Heart right ventricle (tissue), 16 donors: ENCODE results near the gene ADAMTS8. TPM values are rescaled to one million over a fixed set of nuclear protein-coding genes. Genes with fewer than 3 reads are reported as not detected.

Experiments
- ATAC-seq, 8 donors: fragments of 200-7000 bp; cut with Tn5 transposase; one replicate each; pipeline ENCODE4 v1.9.1; 2020; ENCODE audit warnings: mild to moderate bottlenecking in 8 of 8, moderate library complexity in 8 of 8, moderate number of reproducible peaks in 1 of 8
- DNase-seq, 2 donors: peaks; one replicate each; pipeline ENCODE4 v3.0.0-alpha.2; 2020
- H3K27ac ChIP-seq, 10 donors: fragments of 200-600 bp; sonication (generic) in 2 of 10; one replicate each; pipeline versions ENCODE4 v1.5.0 to v1.8.0; 2020 to 2022; ENCODE audit warnings: mild to moderate bottlenecking in 3 of 10
- H3K27me3 ChIP-seq, 7 donors: fragments of 200-600 bp; one replicate each; pipeline ENCODE4 v1.8.0; 2021 to 2022; ENCODE audit warnings: mild to moderate bottlenecking in 2 of 7
- H3K36me3 ChIP-seq, 9 donors: fragments of 200-600 bp; sonication (generic) in 1 of 9; one replicate each; pipeline versions ENCODE4 v1.5.0 to v1.8.0; 2020 to 2022; ENCODE audit warnings: mild to moderate bottlenecking in 2 of 9
- H3K4me1 ChIP-seq, 9 donors: fragments of 200-600 bp; sonication (generic) in 1 of 9; one replicate each; pipeline versions ENCODE4 v1.5.0 to v1.8.0; 2020 to 2022; ENCODE audit warnings: mild to moderate bottlenecking in 4 of 9
- H3K4me3 ChIP-seq, 10 donors: fragments of 200-600 bp; sonication (generic) in 2 of 10; one replicate each; pipeline versions ENCODE4 v1.5.0 to v1.8.0; 2020 to 2022; ENCODE audit warnings: mild to moderate bottlenecking in 7 of 10, moderate library complexity in 2 of 10
- H3K9me3 ChIP-seq, 11 donors: fragments of 200-600 bp in 10 of 11; sonication (generic) in 2 of 11; one replicate each; pipeline versions ENCODE4 v1.5.0 to v1.8.0; 2013 to 2022; ENCODE audit warnings: mild to moderate bottlenecking in 2 of 11, control low read depth in 1 of 11, moderate library complexity in 1 of 11
- CTCF ChIP-seq, 9 donors: fragments of 200-600 bp; sonication (generic) in 2 of 9; IDR thresholded peaks; one replicate each; pipeline versions ENCODE4 v1.5.0 to v1.8.0; 2021 to 2022; ENCODE audit warnings: antibody characterized with exemption in 9 of 9, mild to moderate bottlenecking in 5 of 9, moderate library complexity in 1 of 9
- WGBS, 2 donors: extraction: QIAGEN DNeasy Blood & Tissue Kit; methylation state at CpG; one replicate each; pipeline ENCODE4 v1.1.7; 2013; ENCODE audit warnings: inconsistent platforms in 1 of 2; 5-methylcytosine and 5-hydroxymethylcytosine counted together
- intact Hi-C, 10 donors: fragments of 100-400 bp; cut with DNase I; formaldehyde crosslinking; loops; one replicate each; pipeline versions ENCODE4 v1.11.1 to v1.14.2; 2022
- polyA plus RNA-seq, 2 donors: library from polyadenylated mRNA; stranded (reverse); fragments of 200-250 nt; gene quantifications; one replicate each; pipeline ENCODE4 v1.2.3, GENCODE V29; 2013
- total RNA-seq, 10 donors: library from RNA; stranded (reverse); fragmentation: NEBNext Ultra II Directional in 3 of 10; extraction: Animal tissue kit (Norgen Biotek cat#: 25700) in 3 of 10; gene quantifications; one replicate each; pipeline versions ENCODE4 v1.2.1 to v1.2.4, GENCODE V29; 2021 to 2023
- donor health status: Arrhythmogenic right ventricular cardiomyopathy.
- donor health status: ischemic (EF 13 %, LVEDD 7.1; RV severe dilation, severe dysfunction).
- donor health status: healthy with polysubstance abuse.
- donor health status: DM: no; HTN: yes; CAD: no.
- donor health status: DM: no; HTN: no; CAD: no.
- donor health status: ischemic (EF 25% LVEDD 6.9; RV normal size, moderate dysfunction).
- donor health status: ischemic (EF 25% LVEDD 5.7; RV mildly dilated, moderate dysfunction).
- donor health status: healthy.
- donor health status: DM: yes; HTN: yes; CAD: no.
- donor health status: Ischemic cardiomyopathy.
- donor health status: ischemic (EF 35%, LVEDD 5.7; RV mildly dilated, moderate dysfunction).
- donor health status: nonischemic (EF 11% LVEDD 7.7; RV severe dilation, severe dysfunction).
- donor health status: DM: yes; HTN: yes; CAD: no.
- donor health status: PGD.
- donor health status: ischemic (EF 29% LVEDD 5.4; RV normal size, mild dysfunction).
- donor health status: nonischemic (EF 23%, LVEDD 6.1; RV moderate dilation, normal function).

ADAMTS8 gene
- total and polyA plus RNA-seq, 12 donors = 0.28 to 2.6 (median 1.1) TPM

- Histone ChIP-seq H3K4me3 (no peak overlapping the region), H3K4me1 (peaks cover 0 to 5% (median 1%) of the 10 kb centered on the region in 9 donors), H3K9me3 (no peaks in the 10 kb centered on the region), H3K27ac (peak overlapping the region in 1 of 10 donors; percentile 31), H3K27me3 (no peaks in the 10 kb centered on the region), H3K36me3 (peaks cover 0 to 91% (median 44%) of the 10 kb centered on the region in 9 donors)
- whole genome bisulfite sequencing, 2 donors = 92 to 94% methylated on average over 20 of the region's 20 CpGs
- DNase-seq (no peak), ATAC-seq (no peak)
- intact Hi-C loops = no loop called here
- TF ChIP-seq CTCF (IDR thresholded peaks at IDR 0.05) = no peak
Observed at GRCh38 chr11:130470832-130471706, 42.7 kb upstream of the ADAMTS8 start.

- 95 to 96% methylated on average over 6 of the region's 6 CpGs for WGBS, 2 donors
- no peaks in the 10 kb centered on the region for H3K27me3 ChIP-seq
- intact Hi-C loops = no loop called here
- H3K4me3 ChIP-seq = no peak overlapping the region
- DNase-seq = no peak
- no peaks in the 10 kb centered on the region for H3K9me3 ChIP-seq
- H3K36me3 ChIP-seq = peaks cover 0 to 95% (median 48%) of the 10 kb centered on the region in 9 donors
- no peak overlapping the region for H3K27ac ChIP-seq
- no peaks in the 10 kb centered on the region for H3K4me1 ChIP-seq
- ATAC-seq = no peak
- no peak for TF ChIP-seq CTCF (IDR thresholded peaks at IDR 0.05)
Observed at GRCh38 chr11:130469181-130469580, 40.8 kb upstream of the ADAMTS8 start.

- no peaks in the 10 kb centered on the region for H3K9me3 ChIP-seq
- H3K27me3 ChIP-seq = no peaks in the 10 kb centered on the region
- intact Hi-C loops = no loop called here
- ATAC-seq (no peak), DNase-seq (no peak)
- 88 to 91% methylated on average over 10 of the region's 10 CpGs for WGBS, 2 donors
- no peaks in the 10 kb centered on the region for H3K4me1 ChIP-seq
- H3K27ac ChIP-seq = no peak overlapping the region
- peaks cover 0 to 95% (median 48%) of the 10 kb centered on the region in 9 donors for H3K36me3 ChIP-seq
- H3K4me3 ChIP-seq = no peak overlapping the region
- no peak for TF ChIP-seq CTCF (IDR thresholded peaks at IDR 0.05)
Observed at GRCh38 chr11:130467116-130467900, 38.9 kb upstream of the ADAMTS8 start.

GRCh38 chr11:130465263-130465662 is 36.9 kb upstream of the ADAMTS8 start:
- 96% methylated on average over 5 of the region's 5 CpGs for WGBS, 2 donors
- no peaks in the 10 kb centered on the region for H3K27me3 ChIP-seq
- H3K4me1 ChIP-seq = peaks cover 0 to 13% (median 0%) of the 10 kb centered on the region in 9 donors
- no peaks in the 10 kb centered on the region for H3K9me3 ChIP-seq
- no peak for TF ChIP-seq CTCF (IDR thresholded peaks at IDR 0.05)
- H3K27ac ChIP-seq = no peak overlapping the region
- peaks cover 0 to 83% (median 46%) of the 10 kb centered on the region in 9 donors for H3K36me3 ChIP-seq
- DNase-seq (no peak), ATAC-seq (no peak)
- H3K4me3 ChIP-seq = no peak overlapping the region
- intact Hi-C loops = no loop called here
